Anterior cingulate cortex (tissue), 58 donors: ENCODE measurements around the gene IRX4.
"Not testable (repeated sequence)": the region's sequence is repeated elsewhere in the genome, so short reads cannot be mapped to it uniquely, and the experiment has no call there.

Source experiments
- DNase-seq, 58 donors: peaks; one replicate each; lab custom pipeline; 2025; lab: John Stamatoyannopoulos, UW

The IRX4 gene

DNA sequence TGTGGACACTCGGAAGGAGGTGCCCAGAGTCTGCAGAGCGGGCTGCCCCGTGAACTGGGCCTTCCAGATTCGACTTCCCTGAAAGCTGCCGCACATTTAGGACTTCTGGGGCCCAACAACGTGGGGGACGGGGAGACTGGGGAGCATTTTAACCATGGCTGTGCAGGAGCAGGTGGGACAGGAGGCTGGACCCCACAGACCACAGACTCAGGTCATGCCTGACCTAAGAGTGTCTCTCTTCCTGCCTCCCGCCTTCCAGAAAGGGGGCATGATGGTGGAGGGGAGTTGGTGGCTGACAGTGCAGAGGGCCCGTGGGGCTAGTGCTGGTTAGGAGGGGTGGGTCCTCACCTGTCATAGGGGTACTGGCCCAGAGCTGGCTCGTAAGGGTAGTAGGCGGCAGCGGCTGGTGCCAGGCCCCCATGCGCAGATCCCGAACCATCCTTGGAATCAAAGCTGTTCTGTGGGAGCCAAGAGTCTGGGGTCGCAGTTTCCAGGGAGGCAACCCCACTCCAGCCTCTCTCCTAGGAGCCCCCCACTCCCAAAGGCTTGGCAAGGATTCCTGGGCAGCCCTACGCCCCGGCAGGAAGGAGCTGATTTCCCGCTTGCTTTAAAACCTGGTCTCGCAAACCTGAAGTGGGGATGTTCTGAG, 2.2 kb downstream of the IRX4 start:
- DNase-seq: no peak

DNA sequence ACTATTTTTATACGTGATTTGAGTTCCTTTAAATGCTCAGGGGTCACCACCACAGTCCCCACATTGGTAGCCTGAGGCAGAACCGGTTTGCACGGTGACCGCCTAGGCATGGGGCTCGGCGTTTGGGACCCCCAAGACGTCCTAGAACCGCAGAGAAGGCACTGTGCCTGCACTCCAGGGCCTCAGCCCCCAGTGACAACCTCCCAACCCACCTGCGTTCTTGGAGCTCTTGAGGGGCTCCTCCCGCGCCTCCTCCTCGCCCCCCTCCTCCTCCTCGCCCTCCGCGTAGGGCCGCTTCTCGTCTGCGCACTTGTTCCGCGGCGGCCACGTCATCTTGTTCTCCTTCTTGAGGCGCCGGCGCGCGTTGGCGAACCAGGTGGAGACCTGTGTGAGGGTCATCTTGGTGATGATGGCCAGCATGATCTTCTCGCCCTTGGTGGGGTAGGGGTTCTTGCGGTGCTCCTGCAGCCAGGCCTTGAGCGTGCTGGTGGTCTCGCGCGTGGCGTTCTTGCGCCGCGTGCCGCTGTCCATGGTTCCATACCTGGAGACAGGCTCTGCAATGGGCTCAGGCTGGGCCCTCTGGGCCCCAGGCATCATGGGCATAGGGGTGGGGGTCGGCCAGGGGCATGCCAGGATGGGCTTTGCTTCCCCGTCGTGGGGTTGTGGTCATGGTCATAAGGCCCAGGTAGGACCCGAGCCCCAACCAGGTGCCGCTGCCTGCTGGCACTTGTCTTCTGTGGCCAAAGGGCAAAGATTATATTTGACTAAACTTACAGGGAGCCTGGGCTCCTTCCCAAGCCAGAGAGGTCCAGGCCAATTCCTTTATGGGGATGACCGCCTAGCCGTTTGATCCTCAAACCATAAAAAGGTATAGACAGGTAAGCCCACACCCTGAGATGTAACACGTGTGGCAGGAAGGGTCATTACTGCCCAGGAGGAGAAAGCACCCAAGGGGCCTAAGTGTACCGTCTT, 3.1 kb downstream of the IRX4 start:
- DNase-seq: no peak

- no peak for DNase-seq
These were observed 4.5 kb downstream of the IRX4 start for GRCh38 chr5:1878050-1878849.

DNA sequence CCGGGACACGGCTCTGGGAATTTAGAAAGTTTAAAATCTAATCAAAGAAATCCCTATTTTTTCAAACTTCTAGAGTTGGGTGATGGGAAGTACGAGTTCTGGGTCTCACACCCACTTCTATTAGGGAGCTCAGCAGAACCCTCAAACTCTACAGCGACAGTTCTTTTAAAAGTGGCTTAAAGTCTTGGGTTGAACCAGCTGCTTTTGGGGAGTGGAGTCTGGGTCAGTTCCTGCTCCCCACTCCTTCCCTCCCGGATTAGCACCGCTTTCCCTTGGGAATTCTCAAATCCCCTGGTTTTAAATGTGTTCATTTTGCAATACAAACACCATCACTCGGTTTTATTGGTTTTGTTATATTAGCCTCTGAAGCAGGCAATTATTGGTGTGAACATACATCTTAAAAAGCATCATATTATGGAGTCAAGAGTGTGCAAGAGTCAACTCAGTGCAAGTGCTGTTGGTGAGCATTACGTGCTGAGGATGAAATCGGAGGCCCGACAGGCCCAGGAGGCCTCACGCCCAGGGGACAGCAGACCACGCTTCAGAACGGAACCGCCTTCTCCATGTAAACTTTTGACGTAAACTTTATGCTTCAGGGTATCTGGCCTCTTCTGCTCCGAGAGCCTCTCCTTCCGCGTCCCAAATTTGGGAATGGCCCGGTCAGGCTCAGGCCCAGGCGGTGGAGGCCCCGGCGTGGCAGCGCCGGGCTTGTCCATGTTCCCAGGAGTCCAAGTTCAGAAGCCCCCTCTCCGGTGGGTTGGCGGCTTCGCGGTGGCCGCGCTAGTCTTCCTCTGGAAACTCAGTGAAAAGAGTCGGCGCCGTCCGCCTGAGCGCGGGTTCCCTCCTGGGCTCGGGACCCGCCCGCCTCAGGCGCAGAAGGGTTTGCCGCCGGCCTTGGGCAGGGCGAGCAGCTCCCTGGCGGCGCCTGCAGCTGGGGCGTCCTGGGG, 5.3 kb downstream of the IRX4 start:
- DNase-seq: no peak

- no peak for DNase-seq
These were observed 6.1 kb downstream of the IRX4 start for GRCh38 chr5:1876660-1877064.

DNA sequence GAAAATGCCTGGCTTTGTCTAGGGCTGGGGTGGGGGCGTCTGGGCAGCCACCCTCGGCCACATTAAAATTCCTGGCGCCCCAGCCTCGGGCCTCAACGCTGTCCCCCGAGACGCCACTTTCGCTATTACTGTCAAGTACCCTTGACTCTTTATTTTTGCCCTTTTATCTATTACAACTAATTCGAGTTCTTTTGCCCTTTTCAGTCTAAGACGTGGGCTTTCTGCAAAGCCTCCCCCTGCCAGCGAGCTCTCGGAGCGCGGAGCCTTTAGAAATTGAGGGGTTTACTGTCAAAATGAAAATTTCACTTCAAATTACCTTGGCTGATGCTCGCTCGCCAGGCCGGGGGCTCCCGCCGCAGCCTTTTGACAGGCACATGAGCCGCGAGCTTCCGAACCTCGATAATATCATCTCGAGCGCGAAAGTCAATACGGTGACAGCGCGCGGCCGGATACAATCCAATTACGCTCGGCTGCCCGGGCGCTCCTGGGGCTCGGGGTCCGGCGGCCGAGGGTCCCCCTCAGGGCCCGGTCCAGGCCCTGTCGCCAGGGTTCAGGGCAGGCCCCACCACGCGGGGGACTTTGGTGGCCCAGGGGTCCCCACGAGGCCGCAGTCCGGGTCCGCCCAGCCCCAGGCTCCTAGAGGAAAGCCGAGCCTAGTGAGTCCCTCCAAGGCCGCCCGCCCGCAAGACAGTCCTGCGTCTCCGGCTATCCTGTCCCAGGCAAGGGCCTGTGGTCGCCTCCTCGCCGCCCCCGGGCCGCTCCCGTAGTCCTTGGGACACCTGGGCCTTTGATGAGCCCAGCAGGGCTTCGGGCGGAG, 6.7 kb downstream of the IRX4 start:
- no peak for DNase-seq

GRCh38 chr5:1875281-1875842, 7.4 kb downstream of the IRX4 start:
- DNase-seq: no peak

DNA sequence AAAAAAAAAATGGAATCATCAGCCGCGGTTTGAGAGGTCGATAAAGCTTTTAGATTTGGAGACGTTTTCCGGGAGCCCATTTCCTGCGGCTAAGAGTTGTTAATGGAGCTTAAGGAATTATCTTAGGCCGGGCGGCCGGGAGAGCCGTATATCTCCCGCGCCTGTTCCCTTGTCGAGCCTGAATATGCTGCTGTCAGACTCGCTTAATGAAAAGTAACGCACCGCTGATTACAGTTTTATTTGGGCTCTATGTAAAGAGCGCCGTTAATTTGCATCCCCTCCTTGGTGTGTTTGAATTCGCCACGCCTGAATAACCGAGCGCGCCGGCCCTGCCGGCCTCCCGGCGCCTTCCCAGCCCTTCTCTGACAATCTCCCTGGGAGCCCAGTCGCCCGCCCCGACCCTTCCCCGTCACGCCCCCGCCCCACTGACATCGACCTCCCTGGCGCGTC, 7.9 kb downstream of the IRX4 start:
- no peak for DNase-seq

GRCh38 chr5:1874348-1874747, 8.4 kb downstream of the IRX4 start:
- DNase-seq: no peak

GRCh38 chr5:1873243-1873959, 9.3 kb downstream of the IRX4 start:
- DNase-seq: no peak

GRCh38 chr5:1871441-1871840, 11.3 kb downstream of the IRX4 start:
- no peak for DNase-seq

GRCh38 chr5:1870435-1871272, 12.1 kb downstream of the IRX4 start:
- DNase-seq: not testable (repeated sequence)

DNA sequence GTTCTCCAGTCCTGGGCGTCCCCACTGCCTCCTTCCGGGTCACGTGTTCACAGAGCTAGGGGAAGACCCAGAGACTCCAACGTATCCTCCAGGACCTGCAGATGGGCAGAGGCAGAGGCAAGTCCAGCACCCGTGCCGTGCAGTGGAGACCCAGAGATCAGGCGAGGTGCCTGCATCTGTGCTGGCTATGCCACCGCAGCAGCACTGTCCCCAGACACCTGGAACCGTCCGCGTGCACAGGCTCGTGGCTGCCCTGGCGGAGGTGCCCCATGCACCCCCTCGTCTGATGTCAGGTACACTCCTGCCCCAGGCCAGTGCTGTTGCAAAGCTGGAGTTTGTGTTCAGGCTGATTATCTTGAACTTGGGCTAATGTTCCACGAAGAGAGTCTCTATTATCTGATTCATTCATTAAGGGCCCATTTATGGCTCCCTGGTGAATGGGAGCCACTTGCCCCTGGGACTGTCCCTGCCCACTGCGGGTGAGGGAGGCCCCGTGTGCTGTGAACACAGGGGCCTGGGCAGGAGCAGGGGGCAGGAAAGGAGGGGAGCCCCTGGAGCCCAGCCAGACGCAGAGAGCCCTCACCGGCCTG, 13.7 kb downstream of the IRX4 start:
- no peak for DNase-seq

GRCh38 chr5:1867815-1868143, 14.9 kb downstream of the IRX4 start:
- no peak for DNase-seq

- DNase-seq: no peak
These were observed 15.5 kb downstream of the IRX4 start for GRCh38 chr5:1867114-1867814.

DNA sequence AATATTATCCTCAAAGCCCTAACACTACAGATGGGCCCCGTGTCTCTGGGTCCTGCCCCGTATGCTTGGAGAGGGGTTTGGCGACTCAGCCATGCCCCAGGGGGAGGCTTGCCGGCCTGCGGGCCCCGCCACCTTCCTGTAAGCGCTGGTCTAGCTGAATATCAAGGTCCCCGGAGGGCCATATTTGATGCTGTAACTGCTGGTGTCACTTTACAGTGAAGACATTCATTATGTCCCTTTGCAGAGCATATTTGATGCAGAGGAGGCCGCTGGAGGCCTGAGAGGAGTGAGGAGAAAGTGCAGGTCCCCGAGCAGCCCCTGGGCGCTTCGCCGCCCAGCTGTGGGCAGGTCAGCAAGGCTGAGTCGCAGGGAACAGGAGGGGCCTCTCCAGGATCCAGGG, 16.8 kb downstream of the IRX4 start:
- no peak for DNase-seq
